GM12874 (cell line): ENCODE data around the gene FIBCD1.

ENCODE experiments used
- TF ChIP-seq, protein P1 (sequence below): IDR thresholded peaks from 2 replicates; pipeline ENCODE4 v1.5.1; 2011; ENCODE audit warnings: low read depth, mild to moderate bottlenecking, control low read depth, low read length, moderate library complexity; ENCODE audit not compliant: insufficient read depth

The FIBCD1 gene

DNA sequence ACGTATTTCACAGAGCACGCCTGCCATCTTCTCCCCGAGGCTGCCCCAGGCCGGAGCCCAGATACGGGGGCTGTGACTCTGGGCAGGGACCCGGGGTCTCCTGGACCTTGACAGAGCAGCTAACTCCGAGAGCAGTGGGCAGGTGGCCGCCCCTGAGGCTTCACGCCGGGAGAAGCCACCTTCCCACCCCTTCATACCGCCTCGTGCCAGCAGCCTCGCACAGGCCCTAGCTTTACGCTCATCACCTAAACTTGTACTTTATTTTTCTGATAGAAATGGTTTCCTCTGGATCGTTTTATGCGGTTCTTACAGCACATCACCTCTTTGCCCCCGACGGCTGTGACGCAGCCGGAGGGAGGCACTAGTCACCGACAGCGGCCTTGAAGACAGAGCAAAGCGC lies 52.1 kb downstream of the FIBCD1 start:
- TF ChIP-seq, protein P1, sequence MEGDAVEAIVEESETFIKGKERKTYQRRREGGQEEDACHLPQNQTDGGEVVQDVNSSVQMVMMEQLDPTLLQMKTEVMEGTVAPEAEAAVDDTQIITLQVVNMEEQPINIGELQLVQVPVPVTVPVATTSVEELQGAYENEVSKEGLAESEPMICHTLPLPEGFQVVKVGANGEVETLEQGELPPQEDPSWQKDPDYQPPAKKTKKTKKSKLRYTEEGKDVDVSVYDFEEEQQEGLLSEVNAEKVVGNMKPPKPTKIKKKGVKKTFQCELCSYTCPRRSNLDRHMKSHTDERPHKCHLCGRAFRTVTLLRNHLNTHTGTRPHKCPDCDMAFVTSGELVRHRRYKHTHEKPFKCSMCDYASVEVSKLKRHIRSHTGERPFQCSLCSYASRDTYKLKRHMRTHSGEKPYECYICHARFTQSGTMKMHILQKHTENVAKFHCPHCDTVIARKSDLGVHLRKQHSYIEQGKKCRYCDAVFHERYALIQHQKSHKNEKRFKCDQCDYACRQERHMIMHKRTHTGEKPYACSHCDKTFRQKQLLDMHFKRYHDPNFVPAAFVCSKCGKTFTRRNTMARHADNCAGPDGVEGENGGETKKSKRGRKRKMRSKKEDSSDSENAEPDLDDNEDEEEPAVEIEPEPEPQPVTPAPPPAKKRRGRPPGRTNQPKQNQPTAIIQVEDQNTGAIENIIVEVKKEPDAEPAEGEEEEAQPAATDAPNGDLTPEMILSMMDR: no peak

DNA sequence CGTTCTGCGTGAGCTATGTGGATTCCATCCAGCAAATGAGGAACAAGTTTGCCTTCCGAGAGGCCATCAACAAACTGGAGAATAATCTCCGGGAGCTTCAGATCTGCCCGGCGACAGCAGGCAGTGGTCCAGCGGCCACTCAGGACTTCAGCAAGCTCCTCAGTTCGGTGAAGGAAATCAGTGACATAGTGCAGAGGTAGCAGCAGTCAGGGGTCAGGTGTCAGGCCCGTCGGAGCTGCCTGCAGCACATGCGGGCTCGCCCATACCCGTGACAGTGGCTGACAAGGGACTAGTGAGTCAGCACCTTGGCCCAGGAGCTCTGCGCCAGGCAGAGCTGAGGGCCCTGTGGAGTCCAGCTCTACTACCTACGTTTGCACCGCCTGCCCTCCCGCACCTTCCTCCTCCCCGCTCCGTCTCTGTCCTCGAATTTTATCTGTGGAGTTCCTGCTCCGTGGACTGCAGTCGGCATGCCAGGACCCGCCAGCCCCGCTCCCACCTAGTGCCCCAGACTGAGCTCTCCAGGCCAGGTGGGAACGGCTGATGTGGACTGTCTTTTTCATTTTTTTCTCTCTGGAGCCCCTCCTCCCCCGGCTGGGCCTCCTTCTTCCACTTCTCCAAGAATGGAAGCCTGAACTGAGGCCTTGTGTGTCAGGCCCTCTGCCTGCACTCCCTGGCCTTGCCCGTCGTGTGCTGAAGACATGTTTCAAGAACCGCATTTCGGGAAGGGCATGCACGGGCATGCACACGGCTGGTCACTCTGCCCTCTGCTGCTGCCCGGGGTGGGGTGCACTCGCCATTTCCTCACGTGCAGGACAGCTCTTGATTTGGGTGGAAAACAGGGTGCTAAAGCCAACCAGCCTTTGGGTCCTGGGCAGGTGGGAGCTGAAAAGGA lies 53.3 kb downstream of the FIBCD1 start:
- TF ChIP-seq, protein P1: no peak

DNA sequence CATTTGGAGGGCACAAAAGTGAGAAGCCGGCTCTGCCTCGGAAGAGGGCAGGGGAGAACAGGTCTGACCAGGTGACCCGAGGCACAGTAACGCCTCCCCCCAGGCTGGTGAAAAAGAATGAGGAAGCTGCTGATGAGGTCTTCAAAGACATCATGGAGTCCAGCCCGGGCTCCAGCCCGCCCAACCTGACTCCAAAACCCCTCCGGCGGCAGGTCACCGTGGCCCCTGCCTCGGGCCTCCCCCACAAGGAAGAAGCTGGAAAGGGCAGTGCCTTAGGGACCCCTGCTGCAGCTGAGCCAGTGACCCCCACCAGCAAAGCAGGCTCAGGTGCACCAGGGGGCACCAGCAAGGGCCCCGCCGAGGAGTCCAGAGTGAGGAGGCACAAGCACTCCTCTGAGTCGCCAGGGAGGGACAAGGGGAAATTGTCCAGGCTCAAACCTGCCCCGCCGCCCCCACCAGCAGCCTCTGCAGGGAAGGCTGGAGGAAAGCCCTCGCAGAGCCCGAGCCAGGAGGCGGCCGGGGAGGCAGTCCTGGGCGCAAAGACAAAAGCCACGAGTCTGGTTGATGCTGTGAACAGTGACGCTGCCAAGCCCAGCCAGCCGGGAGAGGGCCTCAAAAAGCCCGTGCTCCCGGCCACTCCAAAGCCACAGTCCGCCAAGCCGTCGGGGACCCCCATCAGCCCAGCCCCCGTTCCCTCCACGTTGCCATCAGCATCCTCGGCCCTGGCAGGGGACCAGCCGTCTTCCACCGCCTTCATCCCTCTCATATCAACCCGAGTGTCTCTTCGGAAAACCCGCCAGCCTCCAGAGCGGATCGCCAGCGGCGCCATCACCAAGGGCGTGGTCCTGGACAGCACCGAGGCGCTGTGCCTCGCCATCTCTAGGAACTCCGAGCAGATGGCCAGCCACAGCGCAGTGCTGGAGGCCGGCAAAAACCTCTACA lies 54.2 kb downstream of the FIBCD1 start:
- TF ChIP-seq, protein P1: no peak

DNA sequence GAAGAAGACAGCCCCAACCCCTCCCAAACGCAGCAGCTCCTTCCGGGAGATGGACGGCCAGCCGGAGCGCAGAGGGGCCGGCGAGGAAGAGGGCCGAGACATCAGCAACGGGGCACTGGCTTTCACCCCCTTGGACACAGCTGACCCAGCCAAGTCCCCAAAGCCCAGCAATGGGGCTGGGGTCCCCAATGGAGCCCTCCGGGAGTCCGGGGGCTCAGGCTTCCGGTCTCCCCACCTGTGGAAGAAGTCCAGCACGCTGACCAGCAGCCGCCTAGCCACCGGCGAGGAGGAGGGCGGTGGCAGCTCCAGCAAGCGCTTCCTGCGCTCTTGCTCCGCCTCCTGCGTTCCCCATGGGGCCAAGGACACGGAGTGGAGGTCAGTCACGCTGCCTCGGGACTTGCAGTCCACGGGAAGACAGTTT lies 54.9 kb downstream of the FIBCD1 start:
- TF ChIP-seq, protein P1: no peak

DNA sequence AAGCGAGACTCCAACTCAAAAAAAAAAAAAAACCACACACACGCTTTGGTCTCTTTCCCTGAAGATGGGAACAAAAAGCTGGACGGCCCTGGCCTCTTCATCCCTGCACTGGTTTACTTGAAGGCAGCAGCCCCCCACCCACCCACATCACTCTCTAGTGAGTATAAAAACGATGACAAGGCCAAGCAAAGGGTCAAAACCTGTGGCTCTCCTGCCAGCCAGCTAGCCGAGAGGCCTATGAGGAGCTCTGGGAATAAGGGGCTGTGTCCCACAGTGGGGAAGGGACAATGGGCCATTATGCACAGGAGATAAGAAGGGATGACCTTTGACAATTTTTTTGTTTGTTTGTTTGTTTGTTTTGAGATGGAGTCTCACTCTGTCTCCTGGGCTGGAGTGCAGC lies 55.6 kb downstream of the FIBCD1 start:
- TF ChIP-seq, protein P1: no peak

DNA sequence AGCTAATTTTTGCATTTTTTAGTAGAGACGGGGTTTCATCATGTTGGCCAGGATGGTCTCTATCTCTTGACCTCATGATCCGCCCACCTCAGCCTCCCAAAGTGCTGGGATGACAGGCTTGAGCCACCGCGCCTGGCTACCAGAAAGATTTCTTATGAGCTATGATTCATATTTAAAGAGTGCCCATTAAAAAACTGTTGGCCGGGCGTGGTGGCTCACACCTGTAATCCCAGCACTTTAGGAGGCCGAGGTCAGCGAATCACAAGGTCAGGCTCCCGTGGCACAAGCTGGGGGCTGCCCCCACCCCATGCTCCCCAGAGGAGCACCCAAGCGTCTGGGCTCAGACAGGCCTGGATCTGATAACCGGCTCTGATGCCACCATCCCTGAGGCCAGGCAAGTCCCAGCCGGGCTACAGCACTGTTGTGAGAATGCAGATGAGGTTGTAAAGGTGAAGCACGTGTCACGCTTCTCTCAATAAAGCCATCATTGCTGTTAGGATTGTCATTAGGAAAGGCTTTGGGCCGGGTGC lies 56.3 kb downstream of the FIBCD1 start:
- TF ChIP-seq, protein P1: no peak

DNA sequence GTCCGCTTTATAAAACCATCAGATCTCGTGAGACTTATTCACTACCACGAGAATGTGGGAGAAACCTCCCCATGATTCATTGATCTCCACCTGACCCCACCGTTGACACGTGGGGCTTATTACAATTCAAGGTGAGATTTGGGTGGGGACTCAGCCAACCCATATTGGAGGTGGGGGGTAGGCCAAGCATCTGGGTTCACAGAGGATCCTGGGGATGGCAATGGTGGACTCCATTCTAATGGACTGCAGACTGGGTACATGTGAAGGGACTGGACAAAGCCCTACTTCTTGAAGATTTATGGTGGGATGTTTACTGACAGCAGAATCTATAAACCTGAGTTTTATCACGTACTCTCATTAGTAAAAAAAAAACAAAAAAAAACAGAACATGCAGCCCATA lies 57.5 kb downstream of the FIBCD1 start:
- TF ChIP-seq, protein P1: no peak
